NK-92 treated with Interleukin-12 subunit alpha and Interleukin-12 subunit beta, amount 100 ng/mL, for 24 hours (cell line): ENCODE measurements around the gene CHRNA4.

Experiments
- DNase-seq: peaks from one replicate; lab custom pipeline; 2025; lab: John Stamatoyannopoulos, UW

CHRNA4 gene

DNA sequence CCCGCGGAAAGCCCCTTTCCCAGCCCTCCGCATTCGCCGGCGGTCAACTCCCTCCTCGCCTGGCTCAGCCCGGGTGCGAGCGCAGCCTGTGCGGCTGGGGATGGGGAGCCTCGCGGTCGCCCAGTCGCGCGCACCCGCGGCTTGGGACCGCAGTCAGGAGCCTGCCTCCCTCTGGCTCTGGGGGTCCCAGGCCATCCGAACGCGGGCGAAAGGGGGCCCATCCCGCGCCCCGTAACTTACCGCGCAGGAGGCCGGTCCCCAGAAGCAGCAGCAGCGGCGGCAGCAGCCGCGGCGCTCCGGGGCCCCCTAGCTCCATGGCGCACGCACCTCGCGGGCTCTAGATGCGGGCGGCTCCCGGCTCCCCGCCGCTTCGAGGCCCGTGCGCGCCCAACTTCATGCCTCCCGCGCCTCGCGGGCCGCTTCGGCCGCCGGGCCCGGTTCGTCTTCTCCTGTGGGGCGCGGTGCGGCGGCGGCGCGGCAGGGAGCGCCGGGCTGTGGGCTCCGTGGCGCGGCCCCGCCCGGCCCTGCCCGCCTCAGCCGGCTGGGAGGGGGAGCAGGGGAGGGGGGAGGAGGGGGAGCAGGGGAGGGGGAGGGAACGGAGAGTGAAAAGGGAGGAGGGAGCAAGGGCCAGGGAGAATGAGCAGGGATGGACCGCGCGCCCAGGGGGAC, at the start of gene CHRNA4:
Gene CHRNA4, minus strand, starts transcription at position 500 of the 669 bp plus-strand sequence. Its CDS starts 184 bp downstream, at position 316.
- DNase-seq: no peak

DNA sequence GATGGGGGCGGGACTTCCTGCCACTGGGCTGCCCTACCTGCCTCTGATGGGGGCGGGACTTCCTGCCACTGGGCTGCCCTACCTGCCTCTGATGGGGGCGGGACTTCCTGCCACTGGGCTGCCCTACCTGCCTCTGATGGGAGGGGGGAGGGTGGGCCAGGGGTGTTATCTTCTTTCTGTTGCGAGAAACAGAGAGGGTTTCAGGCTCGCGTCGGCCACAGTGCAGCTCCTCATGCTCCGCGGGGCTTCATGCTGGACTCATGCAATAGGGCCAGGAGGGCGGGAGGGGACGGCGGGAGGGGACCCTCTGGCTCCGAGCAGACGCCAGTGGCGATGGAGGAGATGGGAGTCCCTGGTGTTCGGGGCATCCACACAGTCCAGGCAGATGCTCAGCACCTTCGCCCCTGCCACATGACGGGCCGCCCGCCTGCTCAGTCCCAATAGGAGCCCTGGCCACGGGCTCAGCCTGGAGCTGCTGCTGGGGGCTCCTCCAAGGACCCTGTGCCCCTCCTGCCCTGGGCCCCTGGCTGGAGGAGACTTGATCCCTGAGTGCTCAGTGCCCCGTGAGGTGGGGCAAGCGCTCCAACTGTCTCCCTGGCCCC, 48.8 kb upstream of the CHRNA4 start:
- DNase-seq: no peak

DNA sequence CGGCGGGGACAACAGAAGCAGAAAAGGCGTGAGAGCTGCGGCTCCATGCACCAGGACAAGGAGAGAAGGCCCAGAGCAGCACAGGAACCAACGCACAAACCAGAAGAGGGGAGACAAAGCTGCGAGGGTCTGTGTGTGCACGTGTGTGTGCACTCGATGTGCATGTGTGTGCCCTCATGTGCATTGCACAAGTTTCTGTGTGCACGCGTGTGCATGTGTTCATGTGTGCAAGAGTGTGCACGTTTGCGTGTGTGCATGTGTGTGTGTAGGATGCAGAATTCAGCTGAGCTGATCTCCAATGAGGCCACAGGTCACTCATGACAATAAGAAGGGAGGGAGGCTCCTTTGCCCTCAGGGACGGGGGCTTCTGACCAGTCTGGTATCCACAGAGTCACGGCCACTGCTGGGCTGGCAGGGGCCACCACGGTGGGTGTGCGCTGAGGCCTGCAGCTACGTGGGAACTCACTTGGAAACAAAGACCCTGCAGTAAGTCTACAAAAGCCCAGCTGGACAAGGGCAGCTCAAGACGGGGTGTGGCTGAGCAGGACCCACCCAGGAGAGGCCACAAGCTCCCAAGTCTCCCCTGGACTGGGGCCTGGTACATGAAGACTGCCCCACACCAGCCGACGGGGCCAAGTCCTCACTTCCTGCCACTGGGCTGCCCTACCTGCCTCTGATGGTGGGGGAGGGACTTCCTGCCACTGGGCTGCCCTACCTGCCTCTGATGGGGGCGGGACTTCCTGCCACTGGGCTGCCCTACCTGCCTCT, 48.1 kb upstream of the CHRNA4 start:
- DNase-seq: no peak

DNA sequence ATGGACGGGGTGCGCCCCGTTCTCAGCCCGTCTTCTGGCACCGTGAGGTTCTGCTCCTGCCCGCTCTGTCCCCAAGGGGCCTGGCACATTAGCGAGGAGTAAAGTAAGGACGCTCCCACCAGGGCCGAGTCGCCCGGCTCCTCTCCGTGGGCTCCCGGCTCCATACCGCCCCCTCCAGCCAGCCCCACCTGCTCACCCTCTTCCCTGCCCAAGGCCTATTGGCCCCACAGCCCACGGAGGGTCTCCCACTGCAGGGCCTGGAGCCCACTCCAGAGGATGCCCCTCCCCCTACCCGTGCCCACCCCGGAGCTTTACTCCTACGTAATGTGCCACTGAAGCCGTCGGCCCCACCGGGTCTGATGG, 47.5 kb upstream of the CHRNA4 start:
- DNase-seq: no peak

DNA sequence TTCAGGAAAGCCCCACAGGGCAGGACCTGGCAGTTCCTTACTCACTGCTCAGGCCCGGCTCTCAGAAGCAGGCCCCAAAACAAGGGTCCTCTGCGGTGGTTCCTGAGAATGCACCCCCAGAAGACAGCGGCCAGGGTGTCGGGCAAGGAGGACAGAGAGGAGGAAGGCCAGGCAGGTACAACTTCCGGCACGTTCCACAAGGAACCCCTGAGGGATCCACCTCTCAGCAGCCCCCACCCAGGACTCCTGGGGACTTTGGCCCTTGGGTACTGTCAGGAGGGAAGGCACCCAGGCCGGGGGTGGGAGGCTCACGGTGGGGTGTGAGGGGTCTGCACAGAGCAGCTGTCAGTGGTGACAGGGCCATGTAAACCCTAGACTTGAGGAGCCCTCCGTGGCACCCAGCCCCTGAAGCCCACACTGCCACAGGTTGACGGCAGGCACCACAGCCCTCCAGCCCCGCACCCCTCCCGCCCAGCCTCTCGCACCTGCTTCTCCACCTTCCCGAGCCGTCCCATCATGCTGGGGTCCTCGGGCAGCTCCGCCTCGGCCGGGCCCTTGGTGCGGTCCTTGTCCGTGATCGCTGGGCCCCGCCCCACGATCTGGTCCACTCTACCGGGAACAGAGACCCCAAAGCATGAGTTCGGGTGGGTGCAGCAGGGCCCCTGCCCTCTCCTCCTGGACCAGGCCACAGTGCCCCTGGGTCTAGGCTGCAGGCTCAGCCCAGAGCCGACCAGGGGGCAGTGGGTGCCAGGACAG, 47.0 kb upstream of the CHRNA4 start:
- no peak for DNase-seq

DNA sequence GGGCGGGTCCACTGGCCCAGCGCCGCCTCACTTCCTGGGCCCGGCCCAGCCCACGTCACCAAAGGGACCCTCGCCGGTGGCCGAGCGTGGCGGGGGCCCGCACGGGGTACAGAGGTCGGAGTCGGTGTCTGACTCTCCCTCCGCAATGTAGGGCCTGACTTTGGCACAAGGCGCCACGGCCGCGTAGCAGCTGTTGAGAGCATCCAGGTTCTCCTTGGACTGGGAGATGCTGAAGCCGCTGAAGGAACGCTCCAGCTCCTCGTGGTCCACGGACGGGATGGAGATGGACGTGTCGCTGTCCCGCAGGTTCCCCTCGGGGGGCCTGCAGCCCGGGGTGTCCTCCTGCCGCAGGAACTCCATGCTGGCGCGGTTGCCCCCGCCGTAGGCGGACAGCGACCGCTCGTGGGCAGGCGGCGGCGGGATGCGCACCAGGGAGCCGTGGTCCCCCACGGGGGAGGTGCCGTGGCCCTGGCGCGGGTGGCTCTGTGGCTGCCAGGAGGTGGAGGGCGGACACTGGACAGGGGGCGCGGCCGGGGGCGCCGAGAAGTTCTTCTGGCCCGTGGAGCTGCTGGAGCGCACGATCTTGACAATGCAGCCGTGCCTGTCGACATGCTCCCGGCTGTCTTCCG, 45.6 kb upstream of the CHRNA4 start:
- no peak for DNase-seq

DNA sequence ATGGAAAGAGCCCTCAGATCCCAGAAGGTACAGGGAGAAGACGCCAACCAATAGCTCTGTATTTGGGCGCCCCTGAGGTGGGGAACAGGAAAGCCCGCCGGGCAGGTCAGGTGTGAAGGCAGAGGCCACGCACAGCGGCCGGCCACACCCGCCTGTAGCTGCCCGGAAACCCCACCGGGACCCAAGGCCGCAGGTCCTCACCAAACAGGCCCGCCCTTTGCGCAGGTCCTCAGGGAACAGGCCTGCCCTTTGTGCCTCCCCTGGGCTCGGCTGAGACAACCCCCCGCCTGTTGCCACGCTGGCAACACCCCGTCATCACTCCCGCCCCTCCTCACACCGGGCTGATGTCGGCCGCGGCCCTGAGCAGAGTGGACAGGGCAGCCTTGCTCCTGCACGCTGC, 44.9 kb upstream of the CHRNA4 start:
- DNase-seq: no peak

DNA sequence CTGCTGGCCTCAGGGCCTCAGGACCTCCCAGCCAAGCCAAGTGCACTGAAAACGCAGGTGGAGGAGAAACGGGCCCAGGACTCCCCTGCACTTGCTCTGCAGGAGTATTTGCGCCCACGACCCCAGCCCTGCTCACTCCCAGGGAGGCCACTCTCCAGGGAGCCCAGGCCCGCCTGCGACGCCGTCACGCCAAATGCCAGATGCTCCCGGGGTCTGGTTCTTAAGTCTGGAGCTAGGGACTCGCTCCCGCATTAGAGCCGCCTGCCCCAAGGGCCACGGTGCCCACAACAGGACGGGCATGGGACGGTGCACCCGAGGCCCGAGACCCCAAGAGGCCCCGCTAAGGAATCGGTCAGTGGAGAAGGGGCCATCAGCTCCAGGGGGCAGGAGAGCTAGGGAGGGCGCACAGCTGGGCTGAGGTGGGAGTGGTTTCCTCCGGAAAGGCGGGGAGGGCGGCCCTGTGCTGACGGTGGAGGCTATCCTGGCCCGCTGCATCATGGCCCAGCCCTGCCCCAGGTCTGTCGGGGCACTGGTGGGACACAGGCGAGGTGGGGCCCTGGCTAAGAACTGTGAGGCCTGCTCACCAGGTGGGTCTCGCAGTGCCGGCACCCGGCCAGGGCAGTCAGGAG, 44.1 kb upstream of the CHRNA4 start:
- DNase-seq: no peak

DNA sequence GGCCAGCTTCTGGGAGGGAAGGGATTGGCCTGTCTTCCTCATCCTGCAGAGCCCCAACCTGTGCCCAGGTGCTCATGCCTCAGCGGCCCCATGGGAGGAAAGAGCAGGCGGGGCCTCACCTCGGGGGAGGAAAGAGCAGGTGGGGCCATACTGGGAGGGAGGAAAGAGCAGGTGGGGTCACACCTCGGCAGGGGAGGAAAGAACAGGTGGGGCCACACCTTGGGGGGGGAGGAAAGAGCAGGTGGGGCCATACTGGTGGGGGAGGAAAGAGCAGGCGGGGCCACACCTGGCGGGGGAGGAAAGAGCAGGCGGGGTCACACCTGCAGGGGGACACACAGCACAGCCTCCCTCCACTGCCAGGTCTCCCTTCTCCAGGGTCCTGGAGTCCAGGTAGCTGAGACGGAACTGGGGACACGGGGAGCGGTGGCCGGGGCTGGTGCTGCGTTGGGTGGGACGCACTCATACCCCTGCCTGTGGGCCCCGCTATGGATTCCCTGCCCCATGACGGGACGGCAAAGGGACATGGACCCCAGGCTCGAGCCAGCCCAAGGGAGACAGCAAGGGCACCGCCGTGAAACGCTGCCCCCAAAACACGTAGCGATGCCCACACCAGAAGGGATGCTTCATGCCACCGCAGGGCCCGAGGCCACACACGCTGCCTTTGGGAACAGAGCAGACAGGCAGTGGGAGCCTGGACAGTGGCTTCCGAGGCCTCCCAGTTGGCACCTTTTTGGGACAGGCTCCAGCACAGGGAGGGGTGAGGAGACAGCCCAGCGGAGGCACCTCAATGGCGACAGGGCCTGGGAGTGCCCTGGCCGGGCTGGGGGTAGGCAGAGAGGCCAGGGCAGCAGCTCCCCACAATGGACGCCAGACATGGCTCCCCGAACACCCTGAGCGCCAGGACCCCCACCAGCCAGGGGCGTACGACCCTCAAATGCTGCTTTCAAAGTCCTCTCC, 43.3 kb upstream of the CHRNA4 start:
- no peak for DNase-seq

DNA sequence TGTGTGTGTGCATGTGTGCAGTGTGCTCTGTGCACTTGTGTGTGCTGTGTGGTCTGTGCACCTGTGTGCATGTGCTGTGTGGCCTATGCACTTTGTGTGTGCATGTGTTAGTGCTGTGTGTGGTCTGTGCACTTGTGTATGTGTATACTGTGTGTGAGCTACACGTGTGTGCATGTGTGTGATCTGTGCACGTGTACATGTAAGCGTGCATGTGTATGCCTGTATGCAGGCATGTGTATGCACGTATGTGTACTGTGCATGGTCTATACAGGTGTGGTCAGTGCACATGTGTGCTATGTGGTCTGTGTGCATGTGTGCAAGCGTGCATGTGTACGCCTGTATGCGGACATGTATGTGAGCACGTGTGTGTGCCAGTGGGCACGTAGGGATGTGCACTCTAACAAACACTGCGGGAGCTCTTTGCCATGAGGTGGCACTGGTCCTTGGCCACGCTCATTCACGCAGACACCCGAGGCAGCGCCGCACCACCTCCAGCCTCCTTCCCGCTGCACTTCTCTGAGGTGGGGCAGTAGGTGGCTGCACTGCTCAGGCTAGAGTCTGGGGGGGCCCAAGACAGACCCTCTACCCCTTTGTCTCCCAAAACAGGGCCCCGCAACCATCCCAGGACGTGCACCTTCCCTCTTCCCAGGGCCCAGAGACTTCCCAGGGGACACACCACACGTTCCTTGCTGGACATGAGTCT, 42.4 kb upstream of the CHRNA4 start:
- DNase-seq: no peak

DNA sequence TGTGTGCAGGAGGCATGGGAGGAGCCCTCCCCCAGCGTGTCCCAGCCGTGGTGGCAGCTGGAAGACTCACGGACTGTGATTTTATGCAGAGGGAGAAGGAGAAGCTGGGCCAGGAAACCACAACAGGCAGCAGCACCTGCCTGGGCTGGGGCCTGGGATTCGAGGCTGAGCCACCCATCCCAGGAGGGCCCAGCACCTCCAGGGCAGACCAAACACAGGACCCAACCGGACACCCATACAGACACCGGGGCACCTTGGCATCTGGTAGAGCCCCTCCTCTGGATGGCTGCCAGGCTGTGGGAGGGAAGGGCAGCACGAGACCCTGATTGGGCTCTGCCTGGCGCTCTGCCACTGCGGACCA, 41.7 kb upstream of the CHRNA4 start:
- no peak for DNase-seq

DNA sequence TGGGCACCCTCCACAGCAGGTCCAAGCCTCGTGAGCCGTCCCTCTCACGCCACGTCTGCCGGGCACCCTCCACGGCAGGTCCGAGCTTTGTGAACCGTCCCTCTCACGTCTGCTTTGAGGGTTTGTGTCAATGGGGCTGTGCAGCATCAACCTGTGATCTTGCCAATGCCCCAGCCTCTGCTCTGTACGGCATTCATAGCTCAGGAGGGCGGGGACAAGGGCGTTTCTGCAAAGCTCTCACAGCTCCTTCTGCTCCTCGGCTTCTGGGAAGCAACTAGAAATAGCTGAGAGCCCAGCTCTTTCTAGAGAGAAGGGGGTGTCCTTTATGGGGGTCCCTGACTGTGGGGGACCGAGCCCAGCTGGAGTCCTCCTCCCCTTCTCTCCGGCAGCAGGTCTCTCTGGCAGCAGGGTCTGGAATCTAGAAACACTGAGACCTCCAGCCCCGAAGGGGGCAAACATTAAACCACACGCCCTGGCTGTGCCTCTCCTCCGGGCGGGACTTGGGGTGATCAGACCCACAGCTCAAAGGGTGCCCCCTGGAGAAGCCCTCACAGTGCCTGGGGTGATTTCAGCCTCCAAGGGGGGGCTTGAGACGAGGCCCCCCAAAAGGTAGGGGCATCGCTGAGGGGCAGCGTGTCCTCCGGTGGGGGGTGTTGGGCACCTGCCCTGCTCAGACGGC, 41.2 kb upstream of the CHRNA4 start:
- no peak for DNase-seq

DNA sequence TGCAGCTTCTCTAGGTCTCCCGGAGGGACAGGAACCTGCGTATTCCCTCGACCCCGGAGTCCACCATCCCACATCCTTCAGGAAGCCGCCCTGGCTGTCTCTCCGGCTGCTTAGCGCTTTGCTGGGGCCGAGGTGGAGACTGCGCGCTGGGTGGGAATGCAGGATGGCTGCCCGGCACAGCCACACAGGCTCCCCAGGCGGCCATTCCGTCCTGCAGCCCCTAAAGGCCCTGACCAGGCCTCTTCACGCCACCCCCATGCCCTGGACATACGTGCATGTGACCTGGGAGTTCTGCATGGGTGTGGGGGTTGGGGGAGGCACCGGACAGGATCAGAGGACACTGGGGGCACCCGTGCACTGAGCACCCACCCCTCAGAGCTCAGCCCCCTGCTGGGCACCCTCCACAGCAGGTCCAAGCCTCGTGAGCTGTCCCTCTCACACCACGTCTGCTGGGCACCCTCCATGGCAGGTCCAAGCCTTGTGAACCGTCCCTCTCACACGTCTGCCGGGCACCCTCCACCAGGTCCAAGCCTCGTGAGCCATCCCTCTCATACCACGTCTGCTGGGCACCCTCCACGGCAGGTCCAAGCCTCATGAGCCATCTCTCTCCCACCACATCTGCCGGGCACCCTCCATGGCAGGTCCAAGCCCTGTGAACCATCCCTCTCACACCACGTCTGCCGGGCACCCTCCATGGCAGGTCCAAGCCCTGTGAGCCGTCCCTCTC, 40.4 kb upstream of the CHRNA4 start:
- DNase-seq: no peak

DNA sequence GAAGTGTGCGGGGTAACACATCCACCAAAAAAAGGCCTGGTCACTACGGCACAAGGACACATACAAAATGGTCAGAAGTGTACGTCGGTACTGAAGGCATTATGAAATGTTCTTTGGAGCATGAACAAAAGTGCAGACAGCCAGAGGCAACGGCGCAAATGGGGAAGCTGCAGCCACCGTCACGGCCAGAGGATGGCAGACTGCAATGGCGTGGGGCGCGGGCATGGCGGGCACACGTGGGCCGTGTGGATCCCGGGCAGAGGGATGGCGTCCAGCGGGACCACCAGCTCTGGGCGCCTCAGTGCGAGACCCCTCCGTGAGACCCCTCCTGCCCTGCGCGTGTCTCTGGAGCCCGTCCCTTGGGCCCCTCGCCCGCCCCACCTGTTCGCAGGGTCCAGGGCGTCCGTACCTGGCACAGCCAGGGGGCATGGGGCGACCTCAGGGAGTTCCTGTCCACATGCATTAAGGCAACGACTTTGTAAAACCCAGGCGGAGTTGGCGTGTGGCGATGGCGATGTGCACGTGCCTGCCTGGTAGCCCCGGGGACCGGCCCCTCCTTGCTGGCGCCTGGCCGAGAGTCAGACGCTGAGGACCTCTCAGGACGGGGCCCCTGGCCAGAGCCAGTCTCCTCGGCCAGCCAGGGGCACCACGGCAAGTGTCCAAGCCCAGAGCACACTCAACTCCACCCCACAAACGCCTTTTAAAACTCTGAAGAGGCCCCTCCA, 39.5 kb upstream of the CHRNA4 start:
- no peak for DNase-seq

DNA sequence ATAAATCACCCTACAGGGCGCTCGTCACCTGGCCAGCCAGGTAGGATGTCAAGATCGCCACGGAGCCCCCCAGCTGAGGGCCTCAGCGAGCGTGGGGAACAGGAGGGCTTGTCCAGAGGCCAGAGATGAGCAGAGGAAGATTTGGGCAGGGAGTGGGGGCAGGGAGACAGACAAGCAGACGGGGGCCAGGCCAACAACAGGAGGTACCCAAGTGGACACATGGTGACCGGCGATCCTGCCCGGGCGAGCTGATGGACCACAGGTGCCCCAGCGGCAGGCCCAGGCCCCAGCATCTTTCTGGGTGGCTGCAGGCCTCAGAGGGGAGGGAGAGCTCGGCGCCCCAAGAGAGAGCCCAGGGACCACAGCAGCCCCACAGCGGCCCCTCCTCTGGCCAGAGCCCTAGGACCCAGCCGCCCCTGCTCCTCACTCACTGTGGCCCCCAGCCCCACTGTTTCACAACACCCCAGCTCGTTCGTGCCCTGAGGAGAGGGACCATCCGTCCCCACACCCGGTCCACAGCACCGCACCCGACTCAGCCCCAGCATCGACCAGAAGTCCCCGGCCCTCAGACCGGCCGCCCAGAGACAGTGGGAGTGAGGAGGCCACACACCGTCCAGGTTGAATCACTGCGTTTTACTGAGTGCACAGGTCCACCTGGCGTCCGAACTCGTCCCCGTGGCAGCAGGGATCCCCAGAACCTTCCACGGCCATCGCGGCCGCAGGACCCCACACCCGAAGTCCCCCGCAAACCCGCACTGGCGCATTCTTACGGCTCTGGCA, 38.6 kb upstream of the CHRNA4 start:
- no peak for DNase-seq

DNA sequence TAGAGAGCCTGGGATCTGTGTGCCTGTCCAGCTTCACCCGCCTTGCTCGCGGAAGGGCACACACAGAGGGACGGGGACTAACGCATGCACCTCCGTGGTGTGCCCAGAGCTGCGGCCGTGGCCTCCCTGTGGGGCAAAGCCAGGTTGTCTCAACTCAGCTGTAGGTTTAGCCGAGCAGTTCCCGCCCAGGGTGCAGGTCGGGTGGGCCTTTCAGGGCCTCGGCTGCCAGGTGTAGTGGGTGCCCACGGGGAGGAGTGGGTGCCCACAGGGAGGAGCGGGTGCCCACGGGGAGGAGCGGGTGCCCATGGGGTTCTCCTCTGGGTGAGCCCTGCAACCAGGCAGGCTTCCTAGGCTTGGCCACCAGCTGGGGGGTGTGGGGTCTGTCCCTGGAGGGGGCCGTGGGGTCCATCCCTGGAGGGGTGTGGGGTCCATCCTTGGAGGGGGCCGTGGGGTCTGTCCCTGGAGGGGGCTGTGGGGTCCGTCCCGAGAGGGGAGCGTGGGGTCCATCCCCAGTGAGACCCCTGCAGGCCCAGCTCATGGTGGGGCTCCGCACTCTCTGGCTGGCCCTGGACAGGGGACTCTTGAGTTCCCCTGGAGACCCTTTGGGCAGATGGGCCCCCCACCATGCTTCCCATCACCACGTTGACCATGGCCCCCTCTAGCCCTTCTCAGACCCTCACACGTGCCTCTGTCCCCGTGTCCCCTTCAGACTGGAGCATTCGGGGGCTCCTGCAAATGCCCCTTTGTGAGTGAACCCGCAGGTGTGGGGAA, 37.8 kb upstream of the CHRNA4 start:
- DNase-seq: no peak
